OCI-M2 (cell line): ENCODE measurements around the gene MCTP1.
A peak's percentile ranks its signal among the peaks of the same experiment; 100 is the strongest.
"Not testable (repeated sequence)": the region's sequence is repeated elsewhere in the genome, so short reads cannot be mapped to it uniquely, and the experiment has no call there.

Source experiments
- DNase-seq: peaks from one replicate; lab custom pipeline; 2025; ENCODE audit not compliant: unreplicated experiment; lab: John Stamatoyannopoulos, UW

Gene MCTP1

GRCh38 chr5:94972268-94972667 is 312.6 kb downstream of the MCTP1 start:
- DNase-seq, result no peak

GRCh38 chr5:94969174-94969573 is 315.7 kb downstream of the MCTP1 start:
- no peak for DNase-seq

DNA sequence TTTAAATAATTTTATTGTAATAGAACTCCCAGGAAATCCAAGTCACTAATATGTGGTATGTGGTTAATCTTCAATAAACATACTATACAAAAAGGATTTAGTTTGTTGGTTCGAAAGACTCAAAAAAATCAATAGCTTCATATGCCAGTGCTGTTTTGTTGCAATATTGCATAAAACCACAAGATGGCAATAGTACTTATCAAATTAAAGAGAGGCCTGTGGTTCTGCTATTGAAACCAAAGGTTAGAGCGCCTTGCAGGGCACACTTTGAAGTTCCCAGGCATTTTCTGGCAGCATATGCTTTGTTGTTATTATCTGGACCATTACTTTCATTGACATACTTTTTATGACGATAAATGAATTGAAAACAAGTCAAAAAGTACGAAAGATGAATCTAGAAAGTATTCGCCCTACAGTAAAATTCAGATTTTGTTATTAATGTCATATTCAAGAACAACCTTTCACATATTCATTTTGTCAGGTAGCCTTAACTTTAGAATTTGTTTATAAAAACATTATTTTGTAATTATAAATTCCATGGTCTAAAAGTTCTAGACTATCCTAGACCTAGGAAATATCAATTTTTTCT is 316.3 kb downstream of the MCTP1 start:
- DNase-seq, result peak; percentile 22

DNA sequence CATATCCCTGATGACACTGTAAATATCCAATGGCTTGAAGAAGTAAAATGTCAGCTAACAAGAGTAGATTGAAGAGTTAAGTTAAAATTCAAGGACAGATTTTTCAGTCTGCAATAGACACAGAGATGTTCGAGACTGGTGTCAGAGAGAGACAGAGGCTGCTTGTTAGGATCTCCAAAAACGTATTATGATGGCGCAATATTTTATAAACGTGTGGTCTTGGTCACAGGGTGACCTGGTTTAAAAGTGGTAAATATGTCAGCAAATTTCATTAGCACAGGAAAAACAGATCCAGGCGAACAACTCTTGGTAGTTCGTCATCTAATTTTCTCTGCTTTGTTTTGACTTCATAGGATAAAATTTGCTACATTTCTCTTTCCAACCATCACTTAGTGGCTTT is 317.4 kb downstream of the MCTP1 start:
- no peak for DNase-seq

DNA sequence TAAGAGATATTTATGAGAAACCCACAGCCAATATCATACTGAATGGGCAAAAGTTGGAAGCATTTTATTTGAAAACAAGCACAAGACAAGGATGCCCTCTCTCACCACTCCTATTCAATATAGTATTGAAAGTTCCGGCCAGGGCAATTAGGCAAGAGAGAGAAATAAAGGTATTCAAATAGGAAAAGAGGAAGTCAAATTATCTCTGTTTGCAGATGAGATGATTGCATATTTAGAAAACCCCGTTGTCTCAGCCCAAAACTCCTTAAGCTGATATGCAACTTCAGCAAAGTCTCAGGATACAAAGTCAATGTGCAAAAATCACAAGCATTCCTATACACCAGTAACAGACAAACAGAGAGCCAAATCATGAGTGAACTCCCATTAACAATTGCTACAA is 325.6 kb downstream of the MCTP1 start:
- not testable (repeated sequence) for DNase-seq

DNA sequence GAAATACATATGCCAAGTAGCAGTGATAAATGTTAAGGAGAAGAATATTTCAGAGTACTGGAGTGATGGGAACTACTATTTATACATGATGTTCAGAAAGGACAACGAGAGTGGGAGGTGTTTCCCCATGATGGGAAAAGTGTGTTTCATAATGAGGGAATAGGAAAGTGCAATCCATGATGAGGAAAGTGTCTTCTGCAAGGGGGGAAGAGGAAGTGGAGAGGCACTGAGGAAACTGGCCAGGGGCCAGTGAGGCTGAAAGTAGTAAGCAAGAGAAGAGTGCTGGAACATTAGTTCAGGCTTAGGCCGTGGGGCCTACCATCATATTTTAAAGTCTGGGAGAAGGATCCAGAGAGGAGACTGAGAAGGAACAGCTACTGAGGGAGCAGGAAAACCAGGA is 339.2 kb downstream of the MCTP1 start:
- DNase-seq, result no peak

GRCh38 chr5:94944160-94944559 is 340.7 kb downstream of the MCTP1 start:
- DNase-seq, result no peak

- no peak for DNase-seq
Observed at GRCh38 chr5:94941122-94941755, 343.7 kb downstream of the MCTP1 start.

DNA sequence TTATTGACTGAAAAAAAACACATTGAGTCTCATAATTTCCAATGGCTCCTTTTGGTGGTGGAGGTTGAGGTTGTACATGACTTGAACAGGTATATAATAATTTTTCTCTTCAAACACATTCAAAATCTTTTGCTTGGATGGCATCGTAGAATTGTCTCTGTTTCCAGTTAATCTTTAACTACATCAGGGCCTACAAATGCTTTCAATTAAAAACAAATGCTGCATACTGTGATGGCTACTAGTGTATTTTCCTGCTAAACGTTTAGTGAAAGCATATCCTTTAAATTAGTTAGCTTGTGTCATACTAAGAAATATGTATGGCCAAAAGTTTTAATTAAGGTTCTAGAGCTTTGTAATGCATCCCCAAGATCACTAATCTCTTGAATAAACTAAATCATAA is 352.6 kb downstream of the MCTP1 start:
- DNase-seq, result no peak

- DNase-seq, result no peak
Observed at GRCh38 chr5:94928891-94929290, 356.0 kb downstream of the MCTP1 start.

- no peak for DNase-seq
Observed at GRCh38 chr5:94920570-94920969, 364.3 kb downstream of the MCTP1 start.

DNA sequence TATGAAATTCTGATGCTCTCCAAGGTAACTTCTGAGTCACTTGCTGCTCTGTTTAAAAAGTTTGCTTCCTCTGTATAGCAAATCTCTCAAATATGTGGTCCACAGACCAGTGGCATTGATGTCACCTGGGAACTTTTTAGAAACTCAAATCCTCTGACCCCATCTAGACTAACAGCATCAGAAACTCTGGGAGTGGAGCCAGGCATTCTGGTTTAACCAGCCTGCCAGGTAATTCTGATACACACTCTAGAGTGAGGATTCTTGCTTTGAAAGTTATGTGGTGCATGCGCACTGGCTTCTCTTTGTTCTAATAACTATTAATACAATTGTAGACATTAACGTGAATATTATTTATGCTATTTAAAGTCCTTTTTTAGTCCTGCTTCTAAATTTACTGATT is 368.3 kb downstream of the MCTP1 start:
- DNase-seq, result no peak

DNA sequence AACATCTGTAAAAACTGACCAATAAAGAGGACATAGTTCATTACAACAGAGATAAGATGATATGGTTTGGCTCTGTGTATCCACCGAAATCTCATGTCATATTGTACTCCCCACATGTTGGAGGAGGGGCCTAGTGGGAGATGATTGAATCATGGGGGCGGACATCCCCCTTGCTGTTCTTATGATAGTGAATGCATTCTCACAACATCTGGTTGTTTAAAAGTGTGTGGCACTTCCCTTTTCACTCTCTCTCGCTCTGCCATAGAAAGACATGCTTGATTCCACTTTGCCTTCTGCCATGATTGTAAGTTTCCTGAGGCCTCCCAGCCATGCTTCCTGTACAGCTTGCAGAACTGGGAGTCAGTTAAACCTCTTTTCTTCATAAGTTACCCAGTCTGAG is 373.6 kb downstream of the MCTP1 start:
- no peak for DNase-seq

DNA sequence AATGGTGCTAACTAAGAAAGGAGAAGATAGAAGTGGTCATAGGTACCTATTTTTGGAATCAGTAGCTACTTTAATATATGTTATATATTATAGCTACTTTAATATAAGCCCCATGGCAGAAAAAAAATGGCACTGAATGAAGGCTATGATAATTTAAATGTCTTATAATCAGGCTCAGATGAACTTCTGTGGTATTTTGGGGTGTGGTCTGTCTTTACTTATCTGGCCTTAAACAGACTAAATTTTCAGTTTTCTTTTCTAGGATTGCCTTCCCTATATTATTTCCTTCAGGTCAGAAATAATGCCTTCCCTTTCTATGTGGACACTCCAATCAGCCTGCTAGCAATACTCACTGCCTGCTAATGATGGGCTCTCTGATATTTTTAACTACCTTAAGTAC is 374.2 kb downstream of the MCTP1 start:
- DNase-seq, result no peak

- no peak for DNase-seq
Observed at GRCh38 chr5:94908889-94909480, 375.9 kb downstream of the MCTP1 start.

DNA sequence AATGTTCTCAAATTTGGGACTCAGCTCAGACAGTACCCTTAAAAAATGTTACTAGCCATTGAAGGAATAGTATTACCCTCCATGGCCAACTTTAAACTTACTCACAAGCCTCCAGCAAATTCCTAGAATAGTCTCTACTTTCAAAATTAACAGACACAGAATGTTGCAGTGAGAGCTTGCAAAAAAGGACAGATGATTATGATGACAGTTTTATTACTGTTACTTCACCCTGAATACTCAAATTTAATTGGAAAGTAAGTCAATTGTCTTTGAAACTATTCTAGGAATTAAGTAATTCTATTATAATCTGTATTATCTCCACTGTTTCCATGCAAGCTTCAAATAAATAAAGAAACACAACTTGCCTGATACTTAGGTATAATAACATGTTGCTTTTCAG is 378.1 kb downstream of the MCTP1 start:
- DNase-seq, result no peak

- DNase-seq, result no peak
Observed at GRCh38 chr5:94903726-94904125, 381.2 kb downstream of the MCTP1 start.

DNA sequence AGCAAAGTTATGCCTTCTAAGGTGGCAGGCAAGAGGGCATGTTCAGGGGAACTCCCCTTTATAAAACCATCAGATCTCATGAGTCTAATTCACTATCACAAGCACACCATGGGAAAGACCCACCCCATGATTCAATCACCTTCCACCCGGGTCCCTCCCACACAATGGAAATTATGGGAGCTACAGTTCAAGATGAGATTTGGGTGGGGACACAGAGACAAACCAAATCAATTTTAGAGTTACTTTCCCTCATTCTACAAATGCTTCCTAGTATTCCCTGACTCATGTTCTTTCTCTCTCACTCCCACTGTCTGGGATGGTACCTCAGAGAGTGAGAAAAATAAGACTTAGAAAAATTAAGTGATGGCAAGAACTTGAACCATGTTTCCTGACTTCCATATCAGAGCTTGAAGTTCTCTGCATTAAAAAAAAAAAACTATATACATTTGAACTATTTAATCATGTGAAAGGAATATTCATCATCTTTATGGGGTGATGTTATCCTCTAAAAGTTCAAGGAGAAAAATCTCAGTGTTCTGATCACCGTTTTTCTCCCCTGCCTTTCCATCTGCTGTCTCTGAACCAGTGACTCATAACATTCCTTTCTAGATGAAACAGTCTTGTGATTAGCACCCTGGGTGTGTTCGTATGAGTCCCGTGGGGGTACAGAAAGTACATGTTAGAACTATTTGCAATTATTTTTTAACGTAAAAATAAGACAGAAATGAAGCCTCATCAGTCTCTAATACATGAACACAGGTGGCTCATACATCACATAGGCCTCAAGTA is 383.5 kb downstream of the MCTP1 start:
- no peak for DNase-seq

- DNase-seq, result no peak
Observed at GRCh38 chr5:94900006-94900505, 384.8 kb downstream of the MCTP1 start.

- DNase-seq, result no peak
Observed at GRCh38 chr5:94893412-94894135, 391.3 kb downstream of the MCTP1 start.

- DNase-seq, result no peak
Observed at GRCh38 chr5:94891972-94892371, 392.9 kb downstream of the MCTP1 start.
